K562 (cell line): Measurements from ENCODE around the gene GPR157. TPM values are rescaled to one million over a fixed set of nuclear protein-coding genes. Genes with fewer than 3 reads are reported as not detected.

Experiments
- COPS2 ChIP-seq: fragments of 450-650 bp; conservative IDR thresholded peaks from 2 replicates; pipeline ENCODE4 v1.6.1; 2016; ENCODE audit warnings: mild to moderate bottlenecking, moderate library complexity
- DNMT1 ChIP-seq: fragments of 450-650 bp; IDR thresholded peaks from 2 replicates; pipeline ENCODE4 v1.6.1; 2016; ENCODE audit warnings: antibody characterized with exemption, mild to moderate bottlenecking
- GABPA ChIP-seq: fragments of 200-800 bp; sonication (Bioruptor generic); conservative IDR thresholded peaks from 2 replicates; pipeline ENCODE4 v1.6.1; 2016; ENCODE audit warnings: low read depth, missing genetic modification characterization, missing compliant biosample characterization
- GTF2E2 ChIP-seq: fragments of 200-800 bp; sonication (Bioruptor generic); IDR thresholded peaks from 2 replicates; pipeline ENCODE4 v1.6.1; 2016; ENCODE audit warnings: missing genetic modification characterization, missing compliant biosample characterization
- NR2C1 ChIP-seq, 2 experiments: fragments of 450-650 bp; IDR thresholded peaks; 2 replicates each; pipeline ENCODE4 v1.6.1; 2017; ENCODE audit warnings: mild to moderate bottlenecking in 2 of 2, antibody characterized with exemption in 1 of 2, inconsistent platforms in 1 of 2, missing compliant biosample characterization in 1 of 2, missing genetic modification characterization in 1 of 2
- NR2F6 ChIP-seq: fragments of 450-650 bp; formaldehyde crosslinking; IDR thresholded peaks from 2 replicates; pipeline ENCODE4 v1.4.0; 2020; ENCODE audit warnings: mild to moderate bottlenecking
- ZBTB17 ChIP-seq: fragments of 450-650 bp; formaldehyde crosslinking; IDR thresholded peaks from 2 replicates; pipeline ENCODE4 v1.4.0; 2020; ENCODE audit warnings: mild to moderate bottlenecking
- ZNF165 ChIP-seq: fragments of 250-450 bp; sonication (Bioruptor Pico); IDR thresholded peaks from 2 replicates; pipeline ENCODE4 v1.4.0; 2020; ENCODE audit warnings: borderline replicate concordance
- ZNF311 ChIP-seq: fragments of 250-450 bp; sonication (Bioruptor Pico); IDR thresholded peaks from 2 replicates; pipeline ENCODE4 v1.4.0; 2020; ENCODE audit warnings: mild to moderate bottlenecking, moderate library complexity
- ZNF354B ChIP-seq: fragments of 250-450 bp; sonication (Bioruptor Pico); IDR thresholded peaks from 2 replicates; pipeline ENCODE4 v1.4.0; 2020
- ZNF584 ChIP-seq: fragments of 200-800 bp; sonication (Bioruptor generic); IDR thresholded peaks from 2 replicates; pipeline ENCODE4 v1.6.1; 2016; ENCODE audit warnings: low read depth, mild to moderate bottlenecking, missing genetic modification characterization, missing compliant biosample characterization
- ZNF766 ChIP-seq: fragments of 200-800 bp; sonication (Bioruptor generic); conservative IDR thresholded peaks from 2 replicates; pipeline ENCODE4 v1.6.1; 2016; ENCODE audit warnings: missing genetic modification characterization, missing compliant biosample characterization
- ZSCAN32 ChIP-seq: fragments of 450-650 bp; formaldehyde crosslinking; IDR thresholded peaks from 2 replicates; pipeline ENCODE4 v1.4.0; 2020; ENCODE audit warnings: mild to moderate bottlenecking, moderate library complexity
- polyA plus RNA-seq, 8 experiments: library from polyadenylated mRNA; depleted of rRNA in 4 of 8; stranded (reverse) in 5 of 8; unstranded in 3 of 8; fragments of >200 nt; fragmentation: Nextera tagmentation in 2 of 8; fragmentation: Illumina TruSeq in 1 of 8; extraction: Ambion mirVana in 2 of 8; extraction: Trizol in 1 of 8; gene quantifications; 2 replicates each; pipeline versions ENCODE4 v1.2.1 to v1.2.3, GENCODE V29; 2011 to 2014; ENCODE audit warnings: inconsistent platforms in 1 of 8, missing spikeins in 1 of 8
- total RNA-seq, 7 experiments: library from RNA; depleted of rRNA in 6 of 7; stranded (reverse); fragments of >200 nt in 6 of 7; fragmentation: Illumina TruSeq in 2 of 7; extraction: Trizol in 2 of 7; gene quantifications; 2 replicates each; pipeline versions ENCODE4 v1.2.1 to v1.2.3, GENCODE V29; 2011 to 2021; ENCODE audit warnings: low replicate concordance in 1 of 7
- TF ChIP-seq, protein P1 (sequence below): fragments of 250-450 bp; sonication (Bioruptor Pico); IDR thresholded peaks from 2 replicates; pipeline ENCODE4 v1.4.0; 2020; ENCODE audit warnings: mild to moderate bottlenecking, moderate library complexity
- TF ChIP-seq, protein P2 (sequence below): fragments of 450-650 bp; IDR thresholded peaks from 2 replicates; pipeline ENCODE4 v1.6.1; 2017; ENCODE audit warnings: antibody characterized with exemption, mild to moderate bottlenecking
- TF ChIP-seq, protein P3 (sequence below): fragments of 450-650 bp; conservative IDR thresholded peaks from 2 replicates; pipeline ENCODE4 v1.6.1; 2016; ENCODE audit warnings: missing genetic modification characterization, low read depth, mild to moderate bottlenecking, missing compliant biosample characterization, moderate library complexity
- TF ChIP-seq, protein P4 (sequence below): fragments of 200-800 bp; sonication (Bioruptor generic); IDR thresholded peaks from 2 replicates; pipeline ENCODE4 v1.6.1; 2017; ENCODE audit warnings: missing genetic modification characterization, missing compliant biosample characterization

The GPR157 gene
- total and polyA plus RNA-seq, 9 of the 15 experiments (the other 6 are each of a cell fraction or from before 2014, with no cell fraction given) = 0.01 to 0.18 (median 0.04) TPM; not detected in 4

DNA sequence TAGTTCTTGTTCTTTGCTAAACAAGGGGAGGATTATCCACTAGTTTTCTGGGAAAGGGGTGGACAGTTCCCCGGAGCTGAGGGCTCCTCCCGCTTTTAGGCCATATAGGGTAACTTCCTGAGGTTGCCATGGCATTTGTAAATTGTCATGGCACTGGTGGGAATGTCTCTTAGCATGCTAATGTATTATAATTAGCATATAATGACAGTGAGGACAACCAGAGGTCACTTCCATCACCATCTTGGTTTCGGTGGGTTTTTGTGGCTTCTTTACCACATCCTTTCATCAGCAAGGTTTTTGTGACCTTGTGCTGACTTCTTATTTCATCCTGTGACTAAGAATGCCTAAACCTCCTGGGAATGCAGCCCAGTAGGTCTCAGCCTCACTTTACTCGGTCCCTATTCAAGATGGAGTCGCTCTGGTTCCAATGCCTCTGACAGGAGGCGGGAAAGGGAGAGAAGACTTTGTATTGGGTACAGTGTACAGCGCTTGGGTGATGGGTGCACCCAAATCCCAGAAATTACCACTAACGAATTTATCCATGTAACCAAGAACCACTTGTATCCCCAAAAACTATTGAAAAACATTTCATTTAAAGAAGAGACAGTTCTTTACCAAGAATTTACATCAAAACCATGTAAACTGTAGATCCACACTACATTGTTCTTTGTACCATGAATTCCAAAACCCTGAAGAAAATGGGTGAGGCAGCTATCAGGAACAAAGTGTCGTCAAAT, 50.7 kb downstream of the GPR157 start (continued):
- TF ChIP-seq, protein P1, sequence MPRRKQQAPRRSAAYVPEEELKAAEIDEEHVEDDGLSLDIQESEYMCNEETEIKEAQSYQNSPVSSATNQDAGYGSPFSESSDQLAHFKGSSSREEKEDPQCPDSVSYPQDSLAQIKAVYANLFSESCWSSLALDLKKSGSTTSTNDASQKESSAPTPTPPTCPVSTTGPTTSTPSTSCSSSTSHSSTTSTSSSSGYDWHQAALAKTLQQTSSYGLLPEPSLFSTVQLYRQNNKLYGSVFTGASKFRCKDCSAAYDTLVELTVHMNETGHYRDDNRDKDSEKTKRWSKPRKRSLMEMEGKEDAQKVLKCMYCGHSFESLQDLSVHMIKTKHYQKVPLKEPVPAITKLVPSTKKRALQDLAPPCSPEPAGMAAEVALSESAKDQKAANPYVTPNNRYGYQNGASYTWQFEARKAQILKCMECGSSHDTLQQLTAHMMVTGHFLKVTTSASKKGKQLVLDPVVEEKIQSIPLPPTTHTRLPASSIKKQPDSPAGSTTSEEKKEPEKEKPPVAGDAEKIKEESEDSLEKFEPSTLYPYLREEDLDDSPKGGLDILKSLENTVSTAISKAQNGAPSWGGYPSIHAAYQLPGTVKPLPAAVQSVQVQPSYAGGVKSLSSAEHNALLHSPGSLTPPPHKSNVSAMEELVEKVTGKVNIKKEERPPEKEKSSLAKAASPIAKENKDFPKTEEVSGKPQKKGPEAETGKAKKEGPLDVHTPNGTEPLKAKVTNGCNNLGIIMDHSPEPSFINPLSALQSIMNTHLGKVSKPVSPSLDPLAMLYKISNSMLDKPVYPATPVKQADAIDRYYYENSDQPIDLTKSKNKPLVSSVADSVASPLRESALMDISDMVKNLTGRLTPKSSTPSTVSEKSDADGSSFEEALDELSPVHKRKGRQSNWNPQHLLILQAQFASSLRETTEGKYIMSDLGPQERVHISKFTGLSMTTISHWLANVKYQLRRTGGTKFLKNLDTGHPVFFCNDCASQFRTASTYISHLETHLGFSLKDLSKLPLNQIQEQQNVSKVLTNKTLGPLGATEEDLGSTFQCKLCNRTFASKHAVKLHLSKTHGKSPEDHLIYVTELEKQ (CRISPR knock-in tag) = peak; percentile 73; the same call in 1 of the 2 replicates
- TF ChIP-seq NR2C1 (IDR thresholded peaks at IDR 0.05) (no peak), NR2C1 (tag; IDR thresholded peaks at IDR 0.05) (0 out of 2 replicates have a peak, but pooled peaks have one; percentile 17), ZBTB17 (CRISPR knock-in tag) (peak; percentile 78; the same call in 1 of the 2 replicates), NR2F6 (no peak), COPS2 (no peak), ZSCAN32 (CRISPR knock-in tag) (peak; percentile 80), ZNF354B (CRISPR knock-in tag) (no peak), ZNF311 (CRISPR knock-in tag) (peak; percentile 95), ZNF165 (peak; percentile 82; the same call in 1 of the 2 replicates), DNMT1 (no peak), ZNF584 (CRISPR knock-in tag) (peak; percentile 97), GTF2E2 (peak; percentile 29; the same call in 1 of the 2 replicates), ZNF766 (CRISPR knock-in tag) (0 out of 2 replicates have a peak, but pooled peaks have one; percentile 50), GABPA (tag) (peak; percentile 65)
- TF ChIP-seq, protein P2, sequence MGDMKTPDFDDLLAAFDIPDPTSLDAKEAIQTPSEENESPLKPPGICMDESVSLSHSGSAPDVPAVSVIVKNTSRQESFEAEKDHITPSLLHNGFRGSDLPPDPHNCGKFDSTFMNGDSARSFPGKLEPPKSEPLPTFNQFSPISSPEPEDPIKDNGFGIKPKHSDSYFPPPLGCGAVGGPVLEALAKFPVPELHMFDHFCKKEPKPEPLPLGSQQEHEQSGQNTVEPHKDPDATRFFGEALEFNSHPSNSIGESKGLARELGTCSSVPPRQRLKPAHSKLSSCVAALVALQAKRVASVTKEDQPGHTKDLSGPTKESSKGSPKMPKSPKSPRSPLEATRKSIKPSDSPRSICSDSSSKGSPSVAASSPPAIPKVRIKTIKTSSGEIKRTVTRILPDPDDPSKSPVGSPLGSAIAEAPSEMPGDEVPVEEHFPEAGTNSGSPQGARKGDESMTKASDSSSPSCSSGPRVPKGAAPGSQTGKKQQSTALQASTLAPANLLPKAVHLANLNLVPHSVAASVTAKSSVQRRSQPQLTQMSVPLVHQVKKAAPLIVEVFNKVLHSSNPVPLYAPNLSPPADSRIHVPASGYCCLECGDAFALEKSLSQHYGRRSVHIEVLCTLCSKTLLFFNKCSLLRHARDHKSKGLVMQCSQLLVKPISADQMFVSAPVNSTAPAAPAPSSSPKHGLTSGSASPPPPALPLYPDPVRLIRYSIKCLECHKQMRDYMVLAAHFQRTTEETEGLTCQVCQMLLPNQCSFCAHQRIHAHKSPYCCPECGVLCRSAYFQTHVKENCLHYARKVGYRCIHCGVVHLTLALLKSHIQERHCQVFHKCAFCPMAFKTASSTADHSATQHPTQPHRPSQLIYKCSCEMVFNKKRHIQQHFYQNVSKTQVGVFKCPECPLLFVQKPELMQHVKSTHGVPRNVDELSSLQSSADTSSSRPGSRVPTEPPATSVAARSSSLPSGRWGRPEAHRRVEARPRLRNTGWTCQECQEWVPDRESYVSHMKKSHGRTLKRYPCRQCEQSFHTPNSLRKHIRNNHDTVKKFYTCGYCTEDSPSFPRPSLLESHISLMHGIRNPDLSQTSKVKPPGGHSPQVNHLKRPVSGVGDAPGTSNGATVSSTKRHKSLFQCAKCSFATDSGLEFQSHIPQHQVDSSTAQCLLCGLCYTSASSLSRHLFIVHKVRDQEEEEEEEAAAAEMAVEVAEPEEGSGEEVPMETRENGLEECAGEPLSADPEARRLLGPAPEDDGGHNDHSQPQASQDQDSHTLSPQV = no peak
- TF ChIP-seq, protein P3, sequence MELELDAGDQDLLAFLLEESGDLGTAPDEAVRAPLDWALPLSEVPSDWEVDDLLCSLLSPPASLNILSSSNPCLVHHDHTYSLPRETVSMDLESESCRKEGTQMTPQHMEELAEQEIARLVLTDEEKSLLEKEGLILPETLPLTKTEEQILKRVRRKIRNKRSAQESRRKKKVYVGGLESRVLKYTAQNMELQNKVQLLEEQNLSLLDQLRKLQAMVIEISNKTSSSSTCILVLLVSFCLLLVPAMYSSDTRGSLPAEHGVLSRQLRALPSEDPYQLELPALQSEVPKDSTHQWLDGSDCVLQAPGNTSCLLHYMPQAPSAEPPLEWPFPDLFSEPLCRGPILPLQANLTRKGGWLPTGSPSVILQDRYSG (tag) = 0 out of 2 replicates have a peak, but pooled peaks have one; percentile 17
- TF ChIP-seq, protein P4, sequence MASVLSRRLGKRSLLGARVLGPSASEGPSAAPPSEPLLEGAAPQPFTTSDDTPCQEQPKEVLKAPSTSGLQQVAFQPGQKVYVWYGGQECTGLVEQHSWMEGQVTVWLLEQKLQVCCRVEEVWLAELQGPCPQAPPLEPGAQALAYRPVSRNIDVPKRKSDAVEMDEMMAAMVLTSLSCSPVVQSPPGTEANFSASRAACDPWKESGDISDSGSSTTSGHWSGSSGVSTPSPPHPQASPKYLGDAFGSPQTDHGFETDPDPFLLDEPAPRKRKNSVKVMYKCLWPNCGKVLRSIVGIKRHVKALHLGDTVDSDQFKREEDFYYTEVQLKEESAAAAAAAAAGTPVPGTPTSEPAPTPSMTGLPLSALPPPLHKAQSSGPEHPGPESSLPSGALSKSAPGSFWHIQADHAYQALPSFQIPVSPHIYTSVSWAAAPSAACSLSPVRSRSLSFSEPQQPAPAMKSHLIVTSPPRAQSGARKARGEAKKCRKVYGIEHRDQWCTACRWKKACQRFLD (CRISPR knock-in tag) = peak; percentile 96; the same call in 1 of the 2 replicates
